Measurements from ENCODE around the gene KDM4B.
"Not testable (repeated sequence)": the region's sequence is repeated elsewhere in the genome, so short reads cannot be mapped to it uniquely, and the experiment has no call there.

The KDM4B gene

DNA sequence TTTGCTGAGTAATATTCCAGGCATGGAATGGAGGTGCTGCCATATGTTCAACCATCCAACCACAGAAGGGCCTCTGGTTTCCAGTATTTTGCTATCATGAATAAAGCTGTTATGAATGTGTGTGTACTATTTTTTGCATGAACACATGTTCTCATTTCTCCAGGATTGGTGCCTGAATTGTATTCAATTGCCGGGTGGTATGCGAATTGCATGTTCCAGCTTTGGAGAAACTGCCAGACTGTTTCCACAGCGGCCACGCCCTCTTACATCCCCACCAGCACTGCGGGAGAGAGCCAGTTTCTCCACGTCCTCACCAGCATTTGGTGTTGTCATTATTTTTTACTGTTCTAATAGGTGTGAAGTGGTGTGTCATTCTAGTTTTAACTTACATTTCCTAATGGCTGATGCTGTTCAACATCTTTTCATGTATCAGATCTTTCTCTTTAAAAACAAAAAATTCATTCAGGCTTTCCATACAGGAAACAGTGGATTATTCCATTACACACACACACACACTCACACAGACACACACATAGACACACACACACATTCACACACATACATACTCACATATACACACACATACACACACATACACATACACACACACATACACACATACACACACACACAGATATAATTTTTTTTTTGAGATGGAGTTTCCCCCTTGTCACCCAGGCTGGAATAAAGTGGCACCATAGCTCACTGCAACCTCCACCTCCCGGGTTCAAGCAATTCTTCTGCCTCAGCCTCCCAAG lies 217.6 kb downstream of the KDM4B start:
- no peak for DNase-seq

- no peak for DNase-seq
Observed at GRCh38 chr19:5188548-5189317, 219.8 kb downstream of the KDM4B start.

GRCh38 chr19:5189318-5189607 lies 220.3 kb downstream of the KDM4B start:
- DNase-seq, result no peak

DNA sequence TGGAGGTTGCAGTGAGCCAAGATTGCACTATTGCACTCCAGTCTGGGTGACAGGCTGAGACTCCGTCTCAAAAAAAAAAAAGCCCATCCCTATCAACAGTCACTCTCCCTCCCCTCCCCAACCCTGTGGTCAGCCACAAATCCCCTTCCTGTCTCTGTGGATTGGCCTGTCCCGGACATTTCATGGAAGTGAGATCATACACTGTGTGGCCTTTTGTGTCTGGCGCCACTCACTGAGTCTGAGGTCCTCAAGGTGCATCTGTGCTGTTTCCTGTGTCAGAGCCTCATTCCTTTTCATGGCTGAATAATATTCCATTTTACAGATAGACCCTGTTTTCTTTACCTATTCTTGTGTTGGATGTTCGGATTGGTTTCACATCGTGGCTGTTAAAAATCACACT lies 222.2 kb downstream of the KDM4B start:
- DNase-seq, result no peak

GRCh38 chr19:5192568-5192967 lies 223.7 kb downstream of the KDM4B start:
- DNase-seq, result no peak

DNA sequence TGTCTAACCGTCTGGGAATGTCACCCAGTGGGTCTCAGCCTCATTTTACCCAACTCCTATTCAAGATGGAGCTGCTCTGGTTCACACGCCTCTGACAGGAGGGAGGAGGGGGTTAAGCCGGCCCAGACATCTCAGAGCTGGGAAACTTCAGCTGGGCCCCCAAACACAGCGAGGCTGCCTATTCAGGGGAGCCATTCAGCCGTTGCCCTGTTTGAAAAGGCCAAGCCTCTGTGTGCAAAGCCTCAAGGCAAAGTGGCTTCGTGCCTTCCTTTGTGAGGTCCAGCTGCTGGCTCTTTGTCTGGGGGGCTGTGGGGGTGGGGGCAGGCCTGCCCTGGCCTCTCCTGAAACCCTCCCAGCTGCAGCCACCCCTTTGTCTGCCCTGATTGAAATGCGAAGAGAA lies 224.3 kb downstream of the KDM4B start:
- DNase-seq, result no peak

- no peak for DNase-seq
Observed at GRCh38 chr19:5194641-5195040, 225.7 kb downstream of the KDM4B start.

DNA sequence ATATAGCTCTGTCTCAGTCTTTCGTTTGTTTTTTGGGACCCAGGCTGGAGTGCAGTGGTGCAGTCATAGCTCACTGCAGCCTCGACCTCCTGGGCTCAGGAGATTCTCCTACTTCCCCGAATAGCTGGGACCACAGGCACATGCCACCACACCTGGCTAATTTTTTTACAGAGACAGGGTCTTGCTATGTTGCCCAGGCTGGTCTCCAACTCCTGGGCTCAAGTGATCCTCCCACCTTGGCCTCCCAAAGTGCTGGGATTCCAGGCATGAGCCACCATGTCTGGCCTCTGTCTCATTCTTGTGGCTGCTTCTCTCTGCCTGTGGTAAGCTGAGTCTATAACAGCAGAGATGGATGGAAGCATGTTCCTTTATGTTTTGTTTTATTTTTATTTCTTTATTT lies 226.7 kb downstream of the KDM4B start:
- DNase-seq, result not testable (repeated sequence)

DNA sequence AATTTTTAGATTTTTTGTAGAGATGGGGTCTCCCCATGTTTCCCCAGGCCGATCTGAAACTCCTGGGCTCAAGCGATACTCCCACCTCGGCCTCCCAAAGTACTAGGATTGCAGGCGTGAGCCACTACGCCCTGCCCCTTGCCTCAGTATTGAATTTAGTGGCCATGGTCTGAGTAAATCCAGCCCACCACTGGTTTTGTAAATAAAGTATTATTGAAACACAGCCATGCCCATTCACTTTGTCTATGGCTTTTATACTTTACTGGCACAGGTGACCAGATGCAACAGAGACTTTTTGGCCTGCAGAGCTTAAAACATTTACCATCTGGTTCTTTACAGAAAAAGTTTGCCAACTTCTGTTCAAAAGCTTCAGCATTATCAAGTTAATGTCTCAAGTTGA lies 227.9 kb downstream of the KDM4B start:
- no peak for DNase-seq

DNA sequence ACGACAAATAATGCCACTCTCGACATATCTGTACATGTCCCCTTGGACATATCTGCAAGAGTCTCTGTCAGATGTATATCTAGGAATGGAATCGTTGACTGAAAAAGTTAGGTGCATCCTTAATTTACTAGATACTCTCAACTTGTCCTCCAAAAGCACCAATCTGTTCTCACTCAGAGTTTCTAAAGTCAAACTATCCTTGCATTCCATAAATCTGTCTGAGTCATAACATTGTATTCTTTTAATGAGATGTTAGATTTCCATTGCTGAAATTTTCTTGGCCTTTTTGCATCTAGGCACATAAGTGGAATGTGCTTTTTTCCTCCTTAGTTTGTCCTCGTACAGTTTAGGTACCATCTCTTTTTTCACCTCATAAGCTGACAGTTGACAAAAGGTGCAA lies 231.9 kb downstream of the KDM4B start:
- no peak for DNase-seq

- no peak for DNase-seq
Observed at GRCh38 chr19:5202553-5202952, 233.6 kb downstream of the KDM4B start.
